ENCODE data around the gene BMERB1.
"Not testable (repeated sequence)": the region's sequence is repeated elsewhere in the genome, so short reads cannot be mapped to it uniquely, and the experiment has no call there.

Gene BMERB1

GRCh38 chr16:15524966-15525365 lies 90.6 kb downstream of the BMERB1 start:
- DNase-seq = no peak

GRCh38 chr16:15526097-15526496 lies 91.7 kb downstream of the BMERB1 start:
- DNase-seq = no peak

DNA sequence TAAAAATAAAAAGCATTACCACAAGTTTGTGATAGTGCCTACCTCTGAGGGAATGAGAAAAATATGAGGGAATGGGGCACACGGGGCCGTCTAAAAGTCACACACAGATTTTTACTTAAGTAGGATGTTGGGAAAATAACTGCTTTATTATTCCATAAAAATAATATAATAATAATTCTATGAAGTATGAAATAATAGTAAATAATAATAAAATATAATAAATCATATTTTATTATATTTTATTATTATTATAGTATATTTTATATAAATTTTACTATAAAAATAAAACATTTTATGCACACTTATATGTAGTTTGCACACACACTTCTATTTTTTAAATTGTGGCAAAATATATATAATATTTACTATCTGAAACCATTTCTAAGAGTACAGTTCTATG lies 92.3 kb downstream of the BMERB1 start:
- no peak for DNase-seq

DNA sequence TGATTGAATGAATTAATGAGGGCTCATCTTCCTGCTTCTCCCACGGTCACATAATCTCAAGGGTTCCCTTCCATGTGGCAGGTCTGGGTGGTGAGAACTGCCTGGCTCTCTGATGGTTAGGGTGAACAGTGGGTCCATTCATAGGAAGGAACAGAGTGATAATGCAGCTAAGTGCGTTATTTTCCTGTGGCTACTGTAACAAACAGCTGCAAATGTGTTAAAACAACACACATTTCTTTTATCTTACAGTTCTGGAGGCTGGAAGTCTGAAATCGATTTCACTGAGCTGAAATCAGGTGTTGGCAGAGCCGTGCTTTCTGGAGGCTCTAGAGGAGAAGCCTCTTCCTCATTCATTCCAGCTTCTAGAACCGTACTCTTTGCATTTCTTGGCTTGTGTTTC lies 95.3 kb downstream of the BMERB1 start:
- DNase-seq = no peak

DNA sequence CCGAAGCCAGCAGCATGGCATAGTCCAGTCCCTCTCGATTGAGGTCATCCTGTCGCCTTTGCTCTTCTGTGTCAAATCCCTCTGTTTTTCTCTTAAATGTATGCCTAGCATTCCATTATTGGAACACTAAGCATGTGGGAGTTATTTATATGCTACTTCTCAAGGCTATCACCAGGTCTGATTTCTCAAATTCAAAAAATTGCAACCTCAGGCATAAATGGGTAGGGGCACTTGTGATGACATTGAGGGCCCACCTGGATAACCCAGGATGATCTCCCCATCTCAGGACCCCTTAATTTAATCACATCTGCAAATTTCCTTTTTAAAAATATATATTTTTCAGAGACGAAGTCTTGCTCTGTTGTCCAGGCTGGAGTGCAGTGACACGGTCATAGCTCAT lies 95.7 kb downstream of the BMERB1 start:
- no peak for DNase-seq

DNA sequence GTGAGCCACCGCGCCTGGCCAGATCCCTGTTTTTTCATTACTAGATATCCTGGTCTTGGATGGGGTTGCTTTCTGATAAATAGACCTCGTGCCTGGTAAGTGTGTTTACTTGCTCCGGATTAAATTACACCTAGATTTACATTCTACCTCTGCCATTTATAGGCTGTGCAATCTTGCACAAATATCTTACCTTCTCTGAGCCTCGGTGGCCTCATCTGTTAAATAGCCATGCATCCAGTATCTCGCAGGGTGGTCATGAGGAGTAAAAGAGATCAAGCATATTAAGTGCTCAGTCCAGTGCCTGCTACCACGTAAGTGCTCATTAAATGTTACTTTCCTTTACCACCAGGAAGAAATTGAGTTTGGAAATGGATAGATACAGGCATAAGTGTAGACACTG lies 98.4 kb downstream of the BMERB1 start:
- no peak for DNase-seq

DNA sequence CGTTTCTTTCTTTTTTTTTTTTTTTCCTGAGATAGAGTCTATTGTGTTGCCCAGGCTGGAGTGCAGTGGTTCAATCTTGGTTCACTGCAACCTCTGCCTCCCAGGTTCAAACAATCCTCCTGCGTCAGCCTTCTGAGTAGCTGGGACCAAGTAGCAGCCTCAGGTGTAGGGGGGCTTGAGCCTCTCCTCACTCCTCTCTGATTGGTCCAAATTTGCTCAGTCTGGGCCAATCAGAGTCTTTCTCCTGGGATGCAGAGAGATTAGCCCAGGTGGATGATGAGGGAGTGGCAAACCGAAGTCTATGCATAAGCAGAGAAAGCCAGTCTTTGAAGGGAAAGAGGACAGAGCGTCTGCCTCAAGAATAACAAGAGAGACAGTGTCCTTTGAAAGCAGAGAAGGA lies 99.0 kb downstream of the BMERB1 start:
- DNase-seq = no peak

DNA sequence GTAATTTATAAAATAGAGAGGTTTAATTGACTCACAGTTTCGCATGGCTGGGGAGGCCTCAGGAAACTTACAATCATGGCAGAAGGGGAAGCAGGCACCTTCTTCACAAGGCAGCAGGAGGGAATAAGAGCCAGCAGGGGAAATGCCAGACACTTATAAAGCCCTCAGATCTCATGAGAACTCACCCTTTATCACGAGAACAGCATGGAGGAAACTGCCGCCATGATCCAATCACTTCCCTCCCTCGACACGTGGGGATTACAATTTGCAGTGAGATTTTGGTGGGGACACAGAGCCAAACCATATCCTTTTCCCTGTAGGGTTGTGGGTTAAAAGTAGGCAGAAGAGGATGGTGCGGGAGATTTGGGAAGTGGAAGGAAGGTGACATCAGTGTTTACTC lies 101.4 kb downstream of the BMERB1 start:
- no peak for DNase-seq

DNA sequence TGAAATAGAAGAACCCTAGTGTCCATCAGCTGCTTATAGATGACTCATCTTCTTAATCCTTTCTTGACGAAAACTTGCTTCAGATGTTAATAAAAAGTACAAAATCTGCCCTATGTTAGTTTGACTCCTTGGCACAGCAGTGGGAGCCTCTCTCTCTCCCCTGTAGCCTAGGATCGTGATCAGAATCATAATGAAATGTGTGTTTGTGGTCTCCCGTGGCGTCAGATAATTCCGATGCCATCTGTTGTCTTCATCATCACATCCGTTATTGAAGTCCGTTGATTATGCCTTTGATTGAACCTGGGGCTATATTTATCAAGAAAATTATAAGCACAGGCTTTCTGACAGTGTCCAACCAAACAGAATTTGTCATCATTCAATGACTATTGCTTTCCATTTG lies 102.5 kb downstream of the BMERB1 start:
- DNase-seq = no peak

GRCh38 chr16:15538507-15538906 lies 104.1 kb downstream of the BMERB1 start:
- no peak for DNase-seq

- no peak for DNase-seq
Observed at GRCh38 chr16:15539197-15539596, 104.8 kb downstream of the BMERB1 start.

DNA sequence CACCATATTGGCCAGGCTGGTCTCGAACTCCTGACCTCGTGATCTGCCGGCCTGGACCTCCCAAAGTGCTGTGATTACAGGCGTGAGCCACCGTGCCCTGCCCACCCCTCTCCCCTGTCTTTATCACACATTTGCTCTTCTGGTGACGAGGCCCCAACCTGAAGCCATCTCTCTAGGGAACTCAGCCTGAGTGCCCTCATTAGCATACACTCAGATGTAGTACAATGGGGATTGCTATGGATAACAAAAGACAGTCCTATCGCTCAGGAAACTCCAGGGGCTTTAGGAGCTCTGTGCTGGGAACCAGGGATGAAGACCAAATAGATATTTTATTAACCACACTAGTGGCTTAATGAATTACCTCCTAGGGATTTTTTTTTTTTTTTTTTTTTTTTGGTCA lies 107.9 kb downstream of the BMERB1 start:
- DNase-seq = no peak

- no peak for DNase-seq
Observed at GRCh38 chr16:15542734-15543347, 108.5 kb downstream of the BMERB1 start.

- no peak for DNase-seq
Observed at GRCh38 chr16:15544405-15544804, 110.0 kb downstream of the BMERB1 start.

DNA sequence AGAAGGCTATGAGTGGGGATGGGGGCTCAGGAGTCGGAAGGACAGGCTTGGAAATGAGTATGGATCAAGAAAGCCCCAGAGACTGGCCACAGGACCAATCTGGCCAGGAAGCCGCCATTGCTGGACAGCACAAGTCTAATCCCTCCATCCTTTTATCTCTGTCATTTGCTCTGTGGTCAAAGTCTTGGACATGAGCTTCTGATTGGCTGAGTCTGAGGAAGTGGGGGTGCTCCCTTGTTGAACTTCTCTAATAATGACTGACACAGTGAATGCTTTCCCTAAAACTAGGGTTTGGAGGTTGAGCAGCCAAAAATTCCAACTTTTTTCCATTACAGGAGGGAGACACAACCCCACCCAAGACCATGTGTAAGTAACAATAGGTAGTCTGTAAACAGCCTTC lies 111.2 kb downstream of the BMERB1 start:
- DNase-seq = no peak

DNA sequence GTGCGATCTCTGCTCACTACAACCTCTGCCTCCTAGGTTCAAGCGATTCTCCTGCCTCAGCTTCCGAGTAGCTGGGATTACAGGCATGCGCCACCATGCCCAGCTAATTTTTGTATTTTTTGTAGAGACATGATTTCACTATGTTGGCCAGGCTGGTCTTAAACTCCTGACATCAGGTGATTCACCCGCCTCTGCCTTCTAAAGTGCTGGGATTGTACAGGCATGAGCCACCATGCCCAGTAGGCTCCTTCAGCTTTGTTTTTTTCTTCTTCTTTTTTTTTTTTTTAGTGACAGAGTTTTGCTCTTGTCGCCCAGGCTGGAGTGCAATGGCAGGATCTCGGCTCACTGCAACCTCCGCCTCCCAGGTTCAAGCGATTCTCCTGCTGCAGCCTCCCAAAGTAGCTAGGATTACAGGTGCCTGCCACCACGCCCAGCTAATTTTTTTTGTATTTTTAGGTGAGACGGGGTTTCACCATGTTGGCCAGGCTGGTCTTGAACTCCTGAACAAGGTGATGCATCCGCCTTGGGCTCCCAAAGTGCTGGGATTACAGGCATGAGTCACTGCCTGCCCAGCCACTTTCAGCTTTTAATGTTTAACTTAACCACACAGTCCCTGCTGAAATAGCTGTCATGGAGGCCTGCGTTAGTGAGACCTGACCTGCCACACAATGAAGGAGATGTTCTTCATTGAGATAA lies 112.8 kb downstream of the BMERB1 start:
- DNase-seq = not testable (repeated sequence)

GRCh38 chr16:15547768-15548096 lies 113.3 kb downstream of the BMERB1 start:
- DNase-seq = no peak

DNA sequence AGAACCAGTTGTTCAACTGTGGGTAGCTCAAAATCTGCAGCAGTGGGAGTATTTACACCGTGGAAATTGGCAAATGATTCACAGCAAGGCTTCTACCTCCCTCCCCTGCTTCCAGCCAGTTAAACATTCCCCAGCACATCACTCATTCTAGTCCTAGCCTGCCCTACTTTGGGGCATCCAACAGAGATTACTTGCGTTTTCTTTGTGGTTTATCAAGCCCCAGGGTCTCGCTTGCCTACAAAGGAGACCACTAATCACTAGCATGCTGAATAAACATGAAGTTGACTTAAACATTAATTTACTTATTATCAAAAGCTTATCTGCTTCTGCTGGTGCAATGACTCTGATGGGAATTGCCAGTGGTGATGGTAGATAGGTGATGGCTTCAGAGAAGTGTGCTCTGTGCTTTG lies 114.1 kb downstream of the BMERB1 start:
- DNase-seq = no peak

GRCh38 chr16:15552507-15552906 lies 118.1 kb downstream of the BMERB1 start:
- no peak for DNase-seq

DNA sequence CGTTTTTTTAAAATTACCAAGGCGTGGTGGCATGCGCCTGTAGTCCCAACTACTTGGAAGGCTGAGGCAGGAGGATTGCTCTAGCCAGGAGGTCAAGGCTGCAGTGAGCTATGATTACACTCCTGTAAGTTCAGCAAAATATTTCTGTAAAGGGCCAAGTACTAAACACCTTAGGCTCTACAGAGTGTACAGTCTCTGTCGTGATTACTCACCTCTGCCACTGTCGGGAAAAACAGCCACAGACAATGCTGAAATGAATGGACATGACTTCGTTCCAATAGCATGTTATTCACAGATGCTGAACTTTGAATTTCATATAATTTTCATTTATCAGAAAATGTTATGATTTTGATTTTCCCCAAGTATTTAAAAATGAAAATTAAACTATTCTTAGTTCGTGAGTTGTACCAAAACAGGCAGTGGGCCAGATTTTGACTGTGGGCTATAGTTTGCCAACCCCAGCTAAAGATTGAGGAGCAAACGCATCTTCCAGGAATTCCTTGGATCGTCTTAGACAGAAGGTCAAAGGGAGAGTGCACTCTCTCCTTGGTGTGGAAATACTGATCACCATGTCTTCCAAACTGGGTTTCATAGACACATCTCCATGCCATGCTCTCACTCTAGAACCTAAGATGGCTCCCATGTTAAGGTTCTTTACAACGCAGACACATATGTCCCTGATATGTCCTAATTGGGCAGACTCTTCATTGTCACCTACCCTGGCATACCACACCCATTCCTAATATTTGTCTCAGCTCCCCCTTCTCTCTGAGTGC lies 119.1 kb downstream of the BMERB1 start:
- DNase-seq = no peak

DNA sequence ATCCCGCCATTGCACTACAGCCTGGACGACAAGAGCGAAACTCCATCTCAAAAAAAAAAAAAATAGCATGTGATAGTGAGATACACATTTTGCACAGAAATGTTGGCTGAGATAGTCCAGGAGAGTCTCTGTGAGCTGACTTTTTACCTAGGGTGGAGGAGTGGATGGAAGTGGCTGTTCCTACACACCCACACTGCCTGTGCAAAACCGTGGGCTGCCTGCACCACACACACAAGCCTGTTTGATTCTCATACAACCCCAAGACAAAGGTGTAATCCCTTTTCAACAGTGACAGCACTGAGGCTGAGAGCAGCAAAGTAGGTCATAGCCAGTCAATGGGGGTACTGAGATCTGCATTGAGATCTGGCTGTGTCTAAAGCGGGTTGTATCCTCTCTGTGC lies 121.7 kb downstream of the BMERB1 start:
- no peak for DNase-seq

DNA sequence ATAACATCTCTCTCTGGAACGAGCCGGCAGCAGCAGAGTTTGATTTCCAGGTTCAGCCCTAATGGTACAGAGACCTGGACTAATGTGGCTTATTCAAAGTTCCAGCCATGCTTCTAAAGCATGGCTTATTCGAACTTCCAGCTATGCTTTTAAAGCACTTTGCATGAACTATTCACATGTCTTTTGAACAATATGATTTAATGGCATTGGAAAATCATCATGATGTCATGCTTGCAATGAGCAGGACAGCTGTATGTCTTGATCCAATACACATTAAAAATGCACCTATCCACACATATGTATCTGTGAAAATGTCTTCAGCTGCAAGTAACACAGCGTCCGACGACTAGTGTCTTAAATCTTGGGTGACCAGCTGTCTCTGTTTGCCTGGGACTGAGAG lies 122.9 kb downstream of the BMERB1 start:
- no peak for DNase-seq

GRCh38 chr16:15559176-15559575 lies 124.8 kb downstream of the BMERB1 start:
- no peak for DNase-seq

GRCh38 chr16:15564604-15565339 lies 130.4 kb downstream of the BMERB1 start:
- no peak for DNase-seq

Data from NCI-H774 (cell line).